Adrenal gland (tissue), 12 donors: ENCODE measurements around the gene PRSS2. TPM values are rescaled to one million over a fixed set of nuclear protein-coding genes. Genes with fewer than 3 reads are reported as not detected.
"Not testable (repeated sequence)": the region's sequence is repeated elsewhere in the genome, so short reads cannot be mapped to it uniquely, and the experiment has no call there.

Experiments used
- DNase-seq, 7 donors: peaks; one replicate each; pipeline ENCODE4 v3.0.0-alpha.2; 2019 to 2020
- H3K27ac ChIP-seq, 5 donors: fragments of 200-600 bp; sonication (generic) in 4 of 5; 1 replicate in 3 of 5; 2 replicates in 2 of 5; pipeline versions ENCODE4 v1.5.1 to v1.8.0; 2016 to 2020; ENCODE audit warnings: mild to moderate bottlenecking in 1 of 5
- H3K27me3 ChIP-seq: fragments of 200-600 bp; 2 replicates; pipeline ENCODE4 v1.8.0; 2021
- H3K36me3 ChIP-seq, 2 donors: fragments of 200-600 bp; replicated peaks in 1 of 2; 1 replicate in 1 of 2; 2 replicates in 1 of 2; pipeline versions ENCODE4 v1.5.1 to v1.8.0; 2018 to 2022
- H3K4me1 ChIP-seq, 2 donors: fragments of 200-600 bp; replicated peaks in 1 of 2; 1 replicate in 1 of 2; 2 replicates in 1 of 2; pipeline versions ENCODE4 v1.5.1 to v1.8.0; 2018 to 2021
- H3K4me3 ChIP-seq, 4 donors: fragments of 200-600 bp; sonication (generic) in 3 of 4; one replicate each; pipeline ENCODE4 v1.5.1; 2016 to 2018
- H3K9me3 ChIP-seq, 3 donors: fragments of 200-600 bp; sonication (generic) in 1 of 3; replicated peaks in 1 of 3; 1 replicate in 2 of 3; 2 replicates in 1 of 3; pipeline versions ENCODE4 v1.5.1 to v1.8.0; 2016 to 2021
- CTCF ChIP-seq, 6 experiments: fragments of 450-650 bp in 4 of 6; fragments of 200-600 bp in 2 of 6; sonication (generic) in 1 of 6; IDR thresholded peaks; 1 replicate in 5 of 6; 2 replicates in 1 of 6; pipeline versions ENCODE4 v1.5.1 to v1.8.0; 2016 to 2021; ENCODE audit warnings: antibody characterized with exemption in 6 of 6, mild to moderate bottlenecking in 2 of 6, moderate library complexity in 1 of 6
- POLR2A ChIP-seq, 2 donors: fragments of 450-650 bp; IDR thresholded peaks; one replicate each; pipeline ENCODE4 v1.6.1; 2017; ENCODE audit warnings: antibody characterized with exemption in 2 of 2, mild to moderate bottlenecking in 2 of 2, moderate library complexity in 1 of 2
- WGBS, 4 donors: extraction: QIAGEN DNeasy Blood & Tissue Kit in 2 of 4; methylation state at CpG; one replicate each; pipeline versions ENCODE4 v1.1.5 to v1.1.7; 2013 to 2017; 5-methylcytosine and 5-hydroxymethylcytosine counted together
- intact Hi-C, 2 donors: fragments of 100-400 bp; cut with DNase I; formaldehyde crosslinking; loops; one replicate each; pipeline versions ENCODE4 v1.14.1 to v1.15.0; 2022 to 2023
- polyA plus RNA-seq, 3 donors: library from polyadenylated mRNA; stranded (reverse); fragments of 200-250 nt in 2 of 3; fragments of 350-450 nt in 1 of 3; fragmentation: Illumina TruSeq in 1 of 3; extraction: RNeasy Lipid Tissue Mini Kit (QIAGEN cat#74804) in 1 of 3; gene quantifications; one replicate each; pipeline ENCODE4 v1.2.3, GENCODE V29; 2013 to 2014
- total RNA-seq, 9 donors: library from RNA; depleted of rRNA in 4 of 9; stranded (reverse); fragments of >200 nt in 4 of 9; fragments of 120-200 nt in 1 of 9; fragmentation: NEBNext Ultra II Directional in 1 of 9; extraction: Animal tissue kit (Norgen Biotek cat#: 25700) in 1 of 9; gene quantifications; one replicate each; pipeline versions ENCODE4 v1.1.0 to v1.2.4, GENCODE V29; 2013 to 2023
- donor health status: healthy with polysubstance abuse.
- donor health status: Bipolar disorder and iron deficiency.
- donor health status: DM: yes; HTN: yes; CAD: no.
- donor health status: DM: no; HTN: no; CAD: no.
- donor health status: DM: no; HTN: no; CAD: no.
- donor health status: DM: yes; HTN: yes; CAD: no.

PRSS2 gene
- total and polyA plus RNA-seq, 12 donors, result 2.8 to 43.4 (median 4.8) TPM; not detected in 7

- H3K4me3 ChIP-seq, result no peak overlapping the region
- intact Hi-C loops, result no loop called here
- no peak overlapping the region for H3K27ac ChIP-seq
- no peaks in the 10 kb centered on the region for H3K9me3 ChIP-seq
- no peak for TF ChIP-seq CTCF (IDR thresholded peaks at IDR 0.05)
- no peak for TF ChIP-seq POLR2A (IDR thresholded peaks at IDR 0.05)
- 54 to 68% (median 60%) methylated on average over 1 of the region's 1 CpG for WGBS, 4 donors
- no peak for DNase-seq
- H3K4me1 ChIP-seq, result no peaks in the 10 kb centered on the region
- no peaks in the 10 kb centered on the region for H3K36me3 ChIP-seq
- no peaks in the 10 kb centered on the region for H3K27me3 ChIP-seq
Observed at GRCh38 chr7:142767861-142768260, 2.9 kb upstream of the PRSS2 start.

- H3K9me3 ChIP-seq, H3K4me1 ChIP-seq, H3K27me3 ChIP-seq, H3K36me3 ChIP-seq, DNase-seq, intact Hi-C loops, H3K4me3 ChIP-seq, H3K27ac ChIP-seq: not testable (repeated sequence)
- WGBS, 4 donors, result 52 to 66% (median 60%) methylated on average over 3 of the region's 3 CpGs
Observed at GRCh38 chr7:142768885-142769284, 1.9 kb upstream of the PRSS2 start.

GRCh38 chr7:142771353-142771723 is 568 bp downstream of the PRSS2 start:
- DNase-seq, result no peak
- no peaks in the 10 kb centered on the region for H3K9me3 ChIP-seq
- WGBS, 4 donors, result 61 to 66% (median 64%) methylated on average over 5 of the region's 5 CpGs
- intact Hi-C loops, result no loop called here
- H3K36me3 ChIP-seq, result no peaks in the 10 kb centered on the region
- TF ChIP-seq POLR2A (IDR thresholded peaks at IDR 0.05) (no peak), CTCF (IDR thresholded peaks at IDR 0.05) (no peak)
- H3K4me3 ChIP-seq, result no peak overlapping the region
- H3K27ac ChIP-seq, result no peak overlapping the region
- H3K4me1 ChIP-seq, result no peaks in the 10 kb centered on the region
- H3K27me3 ChIP-seq, result no peaks in the 10 kb centered on the region

GRCh38 chr7:142772051-142772450 is 1.3 kb downstream of the PRSS2 start:
- WGBS, 4 donors, result 34 to 50% (median 42%) methylated on average over 6 of the region's 6 CpGs
- no peak for DNase-seq
- intact Hi-C loops, result no loop called here
- Histone ChIP-seq H3K36me3 (no peaks in the 10 kb centered on the region), H3K27ac (no peak overlapping the region), H3K9me3 (no peaks in the 10 kb centered on the region), H3K4me1 (no peaks in the 10 kb centered on the region), H3K4me3 (no peak overlapping the region), H3K27me3 (no peaks in the 10 kb centered on the region)
- TF ChIP-seq CTCF (IDR thresholded peaks at IDR 0.05) (no peak), POLR2A (IDR thresholded peaks at IDR 0.05) (no peak)

GRCh38 chr7:142772673-142773072 is 1.9 kb downstream of the PRSS2 start:
- intact Hi-C loops, result no loop called here
- Histone ChIP-seq H3K4me1 (no peaks in the 10 kb centered on the region), H3K4me3 (no peak overlapping the region), H3K27me3 (no peaks in the 10 kb centered on the region), H3K9me3 (no peaks in the 10 kb centered on the region), H3K27ac (no peak overlapping the region), H3K36me3 (no peaks in the 10 kb centered on the region)
- TF ChIP-seq POLR2A (IDR thresholded peaks at IDR 0.05), result no peak
- no peak for TF ChIP-seq CTCF (IDR thresholded peaks at IDR 0.05)
- no peak for DNase-seq
